HCT116 (cell line): ENCODE measurements around the gene SLAMF6.

ENCODE experiments used
- CTCF ChIP-seq, 3 experiments: fragments of 200-600 bp in 1 of 3; sonication (generic) in 1 of 3; IDR thresholded peaks in 2 of 3; conservative IDR thresholded peaks in 1 of 3; 2 replicates each; pipeline ENCODE4 v1.5.1; 2012 to 2017; ENCODE audit warnings: low read depth in 2 of 3, low read length in 2 of 3, antibody characterized with exemption in 1 of 3, borderline replicate concordance in 1 of 3, control low read depth in 1 of 3, mild to moderate bottlenecking in 1 of 3, mixed read lengths in 1 of 3, mixed run types in 1 of 3, moderate library complexity in 1 of 3; ENCODE audit not compliant: insufficient read depth in 1 of 3
- JUND ChIP-seq: IDR thresholded peaks from 2 replicates; pipeline ENCODE4 v1.6.1; 2012
- POLR2A ChIP-seq: IDR thresholded peaks from 2 replicates; pipeline ENCODE4 v1.7.0; 2011; ENCODE audit warnings: borderline replicate concordance; ENCODE audit not compliant: insufficient read depth, insufficient read length; ENCODE audit errors: extremely low read depth
- SRF ChIP-seq: IDR thresholded peaks from 2 replicates; pipeline ENCODE4 v1.6.1; 2012; ENCODE audit warnings: low read depth
- YY1 ChIP-seq: IDR thresholded peaks from 2 replicates; pipeline ENCODE4 v1.6.1; 2011; ENCODE audit warnings: low read length, low read depth, moderate library complexity, mild to moderate bottlenecking; ENCODE audit not compliant: insufficient replicate concordance; ENCODE audit errors: extremely low read depth

GRCh38 chr1:160565564-160565963 is 42.5 kb upstream of the SLAMF6 start:
- TF ChIP-seq JUND (no peak), POLR2A (no peak), CTCF (IDR thresholded peaks at IDR 0.05 in 2 of 3, conservative IDR thresholded peaks at IDR 0.05 in 1 of 3; ENCODE audit: borderline replicate concordance in 1 of 3, insufficient read depth in 1 of 3, low read depth in 2 of 3, low read length in 2 of 3) (no peak), SRF (no peak), YY1 (no peak)
